ENCODE measurements around the gene UBE2G1.

GRCh38 chr17:4287710-4288109 is 78.8 kb downstream of the UBE2G1 start:
- TF ChIP-seq TAF1 (IDR thresholded peaks at IDR 0.05; ENCODE audit: borderline replicate concordance, insufficient read depth, low read length): no peak
- no peak for TF ChIP-seq POLR2AphosphoS5 (IDR thresholded peaks at IDR 0.05; ENCODE audit: low read depth, low read length)
- TF ChIP-seq REST (IDR thresholded peaks at IDR 0.05; ENCODE audit: insufficient read depth in 1 of 2, low read depth in 2 of 2, low read length in 2 of 2): no peak
